ENCODE data around the gene ZNF117. TPM values are rescaled to one million over a fixed set of nuclear protein-coding genes. Genes with fewer than 3 reads are reported as not detected.
"Not testable (repeated sequence)": the region's sequence is repeated elsewhere in the genome, so short reads cannot be mapped to it uniquely, and the experiment has no call there.

Gene ZNF117
- total RNA-seq, 2 donors from 2014 or later = 32.4 to 40.6 TPM

DNA sequence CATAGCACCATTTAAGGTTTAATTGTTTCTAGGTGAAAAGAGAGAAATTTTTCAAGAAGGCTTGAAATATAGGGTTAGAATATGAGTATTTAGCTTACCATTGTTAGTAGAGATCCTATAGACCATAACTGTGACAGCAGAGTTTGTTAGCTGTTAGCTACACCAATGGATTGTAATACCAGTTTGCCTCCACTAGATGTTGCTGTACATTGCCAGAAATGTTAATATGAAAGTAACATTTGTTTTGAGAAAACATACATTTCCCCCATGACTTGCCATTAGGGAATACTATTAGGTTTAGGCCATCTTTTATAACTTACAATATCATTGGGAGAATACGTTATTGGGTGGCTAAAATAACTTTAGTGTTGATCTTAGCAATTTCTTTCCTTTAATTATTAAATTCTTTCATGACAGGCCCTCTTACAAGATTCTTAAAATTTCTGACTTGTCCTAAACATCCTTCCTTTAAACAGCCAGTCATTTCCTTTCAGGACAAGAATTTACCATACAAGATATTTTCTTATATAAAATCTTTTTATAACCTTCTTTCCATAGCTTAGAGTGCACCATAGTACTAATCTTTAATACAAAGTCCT, 39.5 kb downstream of the ZNF117 start:
- H3K4me1 Mint-ChIP-seq = peaks cover 2% of the 10 kb centered on the region
- H3K9ac ChIP-seq (ENCODE audit: extremely low read depth, low read length, poor library complexity, severe bottlenecking) = no peak overlapping the region
- H3K4me1 ChIP-seq (ENCODE audit: control insufficient read depth, insufficient read depth, low read length) = no peaks in the 10 kb centered on the region
- WGBS, 2 experiments (ENCODE audit: insufficient coverage in 1 of 2, insufficient read length in 1 of 2) = 17% methylated on average over 1 of the region's 1 CpG; no CpG with 5 or more reads in 1 of the 2 experiments
- H3K27ac ChIP-seq (ENCODE audit: low read depth, low read length) = no peak overlapping the region
- no peak overlapping the region for H3K4me3 ChIP-seq (ENCODE audit: low read length)
- H3K27ac Mint-ChIP-seq = no peak overlapping the region
- no peaks in the 10 kb centered on the region for H3K36me3 ChIP-seq (ENCODE audit: control insufficient read depth, insufficient read depth, low read length)
- peaks cover 2% of the 10 kb centered on the region for H3K36me3 Mint-ChIP-seq (ENCODE audit: low read depth)
- TF ChIP-seq, protein P1, sequence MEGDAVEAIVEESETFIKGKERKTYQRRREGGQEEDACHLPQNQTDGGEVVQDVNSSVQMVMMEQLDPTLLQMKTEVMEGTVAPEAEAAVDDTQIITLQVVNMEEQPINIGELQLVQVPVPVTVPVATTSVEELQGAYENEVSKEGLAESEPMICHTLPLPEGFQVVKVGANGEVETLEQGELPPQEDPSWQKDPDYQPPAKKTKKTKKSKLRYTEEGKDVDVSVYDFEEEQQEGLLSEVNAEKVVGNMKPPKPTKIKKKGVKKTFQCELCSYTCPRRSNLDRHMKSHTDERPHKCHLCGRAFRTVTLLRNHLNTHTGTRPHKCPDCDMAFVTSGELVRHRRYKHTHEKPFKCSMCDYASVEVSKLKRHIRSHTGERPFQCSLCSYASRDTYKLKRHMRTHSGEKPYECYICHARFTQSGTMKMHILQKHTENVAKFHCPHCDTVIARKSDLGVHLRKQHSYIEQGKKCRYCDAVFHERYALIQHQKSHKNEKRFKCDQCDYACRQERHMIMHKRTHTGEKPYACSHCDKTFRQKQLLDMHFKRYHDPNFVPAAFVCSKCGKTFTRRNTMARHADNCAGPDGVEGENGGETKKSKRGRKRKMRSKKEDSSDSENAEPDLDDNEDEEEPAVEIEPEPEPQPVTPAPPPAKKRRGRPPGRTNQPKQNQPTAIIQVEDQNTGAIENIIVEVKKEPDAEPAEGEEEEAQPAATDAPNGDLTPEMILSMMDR (conservative IDR thresholded peaks at IDR 0.05) = peak; percentile 86
- H3K4me3 Mint-ChIP-seq = no peak overlapping the region
- peaks cover 15% of the 10 kb centered on the region for H3K9me3 Mint-ChIP-seq
- H3K27me3 ChIP-seq (ENCODE audit: control insufficient read depth, insufficient read depth, low read length, poor library complexity, severe bottlenecking) = peaks cover 22% of the 10 kb centered on the region
- H3K27me3 Mint-ChIP-seq (ENCODE audit: insufficient read depth) = peaks cover 38% of the 10 kb centered on the region
- DNase-seq = no peak
- H3K9me3 ChIP-seq (ENCODE audit: control insufficient read depth, low read length) = no peaks in the 10 kb centered on the region

DNA sequence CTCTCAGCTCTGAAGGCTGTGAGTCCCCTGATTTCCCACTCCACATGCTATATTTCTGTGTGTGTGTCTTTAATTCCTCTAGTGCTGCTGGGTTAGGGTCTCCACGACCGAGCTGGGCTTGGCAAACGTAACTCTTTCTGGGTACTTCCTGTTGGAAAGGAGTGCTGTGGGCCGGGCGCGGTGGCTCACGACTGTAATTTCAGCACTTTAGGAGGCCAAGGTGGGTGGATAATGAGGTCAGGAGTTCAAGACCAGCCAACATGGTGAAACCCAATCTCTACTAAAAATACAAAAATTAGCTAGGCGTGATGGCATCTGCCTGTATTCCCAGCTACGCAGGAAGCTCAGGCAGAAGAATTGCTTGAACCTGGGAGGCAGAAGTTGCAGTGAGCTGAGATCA, 40.2 kb downstream of the ZNF117 start:
- H3K9me3 ChIP-seq (ENCODE audit: control insufficient read depth, low read length); H3K4me3 Mint-ChIP-seq: not testable (repeated sequence)

DNA sequence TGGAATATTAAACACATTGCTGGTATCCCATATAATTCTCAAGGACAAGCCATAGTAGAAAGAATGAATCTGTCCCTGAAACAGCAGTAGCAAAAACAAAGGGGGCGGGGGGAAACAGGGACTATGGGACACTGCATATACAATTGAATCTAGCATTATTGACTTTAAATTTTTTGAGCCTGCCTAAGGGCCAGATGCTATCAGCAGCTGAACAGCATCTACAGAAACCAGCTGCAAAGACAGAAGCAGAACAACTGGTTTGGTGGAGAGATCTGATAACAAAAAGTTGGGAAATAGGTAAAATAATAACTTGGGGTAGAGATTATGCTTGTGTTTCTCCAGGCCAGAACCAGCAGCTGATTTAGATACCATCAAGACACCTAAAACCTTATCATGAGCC, 42.1 kb downstream of the ZNF117 start:
- H3K4me3 ChIP-seq (ENCODE audit: low read length); H3K4me1 ChIP-seq (ENCODE audit: control insufficient read depth, insufficient read depth, low read length); H3K9ac ChIP-seq (ENCODE audit: extremely low read depth, low read length, poor library complexity, severe bottlenecking); H3K27ac Mint-ChIP-seq; H3K27ac ChIP-seq (ENCODE audit: low read depth, low read length); H3K4me1 Mint-ChIP-seq; H3K36me3 ChIP-seq (ENCODE audit: control insufficient read depth, insufficient read depth, low read length); DNase-seq; H3K9me3 ChIP-seq (ENCODE audit: control insufficient read depth, low read length); H3K36me3 Mint-ChIP-seq (ENCODE audit: low read depth); H3K4me3 Mint-ChIP-seq; H3K9me3 Mint-ChIP-seq: not testable (repeated sequence)
- H3K27me3 Mint-ChIP-seq (ENCODE audit: insufficient read depth) = peaks cover 49% of the 10 kb centered on the region
- peaks cover 22% of the 10 kb centered on the region for H3K27me3 ChIP-seq (ENCODE audit: control insufficient read depth, insufficient read depth, low read length, poor library complexity, severe bottlenecking)
- WGBS, 2 experiments (ENCODE audit: insufficient coverage in 1 of 2, insufficient read length in 1 of 2) = 100% methylated on average over 1 of the region's 1 CpG; no CpG with 5 or more reads in 1 of the 2 experiments

More for the DNA sequence above, 40.2 kb downstream of the ZNF117 start:
- 50 to 80% methylated on average over 2 to 9 of the region's 9 CpGs for WGBS, 2 experiments (ENCODE audit: insufficient coverage in 1 of 2, insufficient read length in 1 of 2)
- Mint-ChIP-seq H3K27me3 (ENCODE audit: insufficient read depth) (peaks cover 43% of the 10 kb centered on the region), H3K9me3 (peaks cover 10% of the 10 kb centered on the region)
- H3K4me1 ChIP-seq (ENCODE audit: control insufficient read depth, insufficient read depth, low read length); H3K36me3 ChIP-seq (ENCODE audit: control insufficient read depth, insufficient read depth, low read length); H3K4me3 ChIP-seq (ENCODE audit: low read length); H3K27ac ChIP-seq (ENCODE audit: low read depth, low read length); H3K9ac ChIP-seq (ENCODE audit: extremely low read depth, low read length, poor library complexity, severe bottlenecking); DNase-seq; H3K27ac Mint-ChIP-seq; H3K36me3 Mint-ChIP-seq (ENCODE audit: low read depth); H3K4me1 Mint-ChIP-seq: not testable (repeated sequence)
- H3K27me3 ChIP-seq (ENCODE audit: control insufficient read depth, insufficient read depth, low read length, poor library complexity, severe bottlenecking) = peaks cover 22% of the 10 kb centered on the region

DNA sequence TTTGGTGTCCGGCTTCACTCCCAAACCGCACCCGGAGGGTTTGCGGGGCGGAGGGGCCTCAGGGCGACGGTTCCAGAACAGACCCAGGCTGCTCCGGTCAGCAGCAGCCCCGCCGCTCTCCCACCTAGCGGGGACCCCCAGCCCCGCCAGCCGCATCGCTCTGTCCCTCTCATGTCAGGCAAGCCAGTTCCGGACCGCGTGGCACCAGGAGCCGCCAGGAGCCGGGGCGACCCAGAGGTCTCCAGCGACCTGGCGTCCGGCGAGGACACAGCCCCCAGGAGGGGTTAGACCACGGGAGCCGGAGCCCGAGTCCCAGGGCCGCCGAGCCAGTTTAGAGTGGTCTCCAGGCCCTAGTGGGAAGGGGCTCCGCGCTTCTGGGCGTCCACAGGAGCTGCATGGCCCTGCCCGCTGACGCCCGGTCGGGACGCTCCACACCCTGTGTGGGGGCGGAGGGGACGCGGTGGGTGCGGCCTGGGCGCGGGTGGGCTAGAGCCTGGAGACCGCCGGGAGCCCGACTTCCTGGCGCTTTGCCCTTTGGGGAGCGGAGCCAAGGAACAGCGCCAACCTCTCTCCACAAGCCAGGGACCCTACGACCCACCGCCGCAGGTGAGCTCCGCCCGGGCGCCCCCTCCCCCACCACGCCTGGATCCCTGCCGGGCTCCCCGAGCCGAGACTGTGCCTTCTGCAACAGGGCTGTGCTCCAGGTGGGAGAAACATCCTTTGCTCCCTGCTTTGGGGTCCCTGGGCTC, 43.4 kb downstream of the ZNF117 start:
- peaks cover 4% of the 10 kb centered on the region for H3K9me3 Mint-ChIP-seq
- Histone ChIP-seq H3K27me3 (ENCODE audit: control insufficient read depth, insufficient read depth, low read length, poor library complexity, severe bottlenecking) (peaks cover 22% of the 10 kb centered on the region), H3K27ac (ENCODE audit: low read depth, low read length) (no peak overlapping the region), H3K9ac (ENCODE audit: extremely low read depth, low read length, poor library complexity, severe bottlenecking) (no peak overlapping the region), H3K36me3 (ENCODE audit: control insufficient read depth, insufficient read depth, low read length) (no peaks in the 10 kb centered on the region), H3K4me3 (ENCODE audit: low read length) (peak overlapping the region; percentile 75), H3K9me3 (ENCODE audit: control insufficient read depth, low read length) (no peaks in the 10 kb centered on the region), H3K4me1 (ENCODE audit: control insufficient read depth, insufficient read depth, low read length) (no peaks in the 10 kb centered on the region)
- H3K27ac Mint-ChIP-seq = no peak overlapping the region
- H3K27me3 Mint-ChIP-seq (ENCODE audit: insufficient read depth) = peaks cover 49% of the 10 kb centered on the region
- no peaks in the 10 kb centered on the region for H3K36me3 Mint-ChIP-seq (ENCODE audit: low read depth)
- TF ChIP-seq, protein P1 (conservative IDR thresholded peaks at IDR 0.05) = no peak
- DNase-seq = peak; percentile 70
- H3K4me3 Mint-ChIP-seq = peak overlapping the region; percentile 49
- WGBS, 2 experiments (ENCODE audit: insufficient coverage in 1 of 2, insufficient read length in 1 of 2) = 13 to 16% methylated on average over 28 to 59 of the region's 59 CpGs
- H3K4me1 Mint-ChIP-seq = peaks cover 2% of the 10 kb centered on the region

Measured in endodermal cell (in vitro differentiated cells).